Measurements from ENCODE around the gene TMEM74B.

Gene TMEM74B

DNA sequence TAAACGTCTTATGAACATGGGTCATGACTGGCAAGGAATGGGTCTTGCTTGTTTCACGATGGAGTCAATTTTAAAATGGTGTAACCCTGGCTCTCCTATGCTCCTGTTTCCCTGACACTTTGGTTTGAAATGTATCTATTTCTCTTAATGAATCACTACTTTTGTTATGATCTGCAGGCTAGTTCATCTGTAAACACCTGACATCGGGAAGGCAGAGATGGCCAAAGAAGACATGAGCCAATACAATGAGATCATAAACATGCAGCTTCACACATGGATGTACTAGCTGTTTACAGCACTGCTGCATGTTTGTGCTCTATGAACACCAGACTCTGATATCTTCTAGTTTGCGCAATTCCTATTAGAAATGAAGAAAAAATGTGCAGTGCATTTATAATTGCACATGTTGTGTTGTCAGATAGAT, 30.1 kb upstream of the TMEM74B start:
- H3K27ac ChIP-seq (ENCODE audit: low read length) = no peak overlapping the region
- peaks cover 5% of the 10 kb centered on the region for H3K4me1 ChIP-seq (ENCODE audit: control insufficient read depth, insufficient read depth, low read length)
- no peaks in the 10 kb centered on the region for H3K9me3 ChIP-seq (ENCODE audit: control insufficient read depth in 2 of 2, low read length in 2 of 2)
- H3K4me3 ChIP-seq (ENCODE audit: low read length in 2 of 2) = no peak overlapping the region
- no peaks in the 10 kb centered on the region for H3K36me3 ChIP-seq (ENCODE audit: control insufficient read depth in 2 of 2, insufficient read depth in 2 of 2, low read length in 2 of 2)
- H3K27me3 ChIP-seq (ENCODE audit: control insufficient read depth in 1 of 2, insufficient read depth in 2 of 2, low read length in 2 of 2) = peaks cover 4 to 18% of the 10 kb centered on the region in 2 donors
- H3K9ac ChIP-seq (ENCODE audit: low read length in 2 of 2) = no peak overlapping the region

DNA sequence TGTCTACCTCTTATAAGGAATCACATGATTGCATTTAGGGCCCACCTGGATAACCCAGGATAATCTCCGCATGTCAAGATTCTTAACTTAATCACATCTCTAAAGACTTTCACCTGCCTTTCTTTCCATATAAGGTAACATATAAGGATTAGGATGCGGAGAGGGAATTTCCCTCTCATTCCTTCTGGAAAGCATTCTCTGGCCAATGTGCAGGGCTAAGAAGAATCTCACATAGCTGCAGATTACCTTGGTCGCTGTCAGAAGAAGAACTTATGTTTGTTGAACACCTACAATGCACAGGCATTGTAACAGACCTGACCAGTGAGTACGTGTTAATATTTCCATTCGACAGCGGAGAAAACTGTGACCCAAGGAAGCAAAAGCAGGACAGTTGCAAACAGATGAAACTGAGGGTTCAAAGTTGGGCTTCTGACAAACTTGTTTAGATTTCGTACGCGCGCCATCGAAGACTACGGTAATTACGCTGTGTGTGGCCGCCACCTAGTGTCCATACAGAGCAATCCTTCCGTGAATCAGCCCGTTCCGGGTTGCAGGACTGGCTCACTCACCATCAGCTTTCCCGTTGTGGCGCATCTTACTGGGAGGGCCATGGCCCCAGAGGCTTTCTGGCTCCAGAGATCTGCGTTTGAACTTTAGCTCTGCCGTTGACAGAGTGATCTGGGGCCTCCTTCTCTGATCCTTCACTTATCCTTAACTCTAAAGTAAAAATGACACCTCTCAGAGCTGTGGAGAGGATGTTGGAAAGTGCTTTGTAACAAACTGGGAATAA, 28.0 kb upstream of the TMEM74B start:
- Histone ChIP-seq H3K4me3 (ENCODE audit: low read length in 2 of 2) (peak overlapping the region in 1 of 2 donors; percentile 47), H3K4me1 (ENCODE audit: control insufficient read depth, insufficient read depth, low read length) (peaks cover 5% of the 10 kb centered on the region), H3K9ac (ENCODE audit: low read length in 2 of 2) (no peak overlapping the region), H3K27me3 (ENCODE audit: control insufficient read depth in 1 of 2, insufficient read depth in 2 of 2, low read length in 2 of 2) (peaks cover 4 to 20% of the 10 kb centered on the region in 2 donors), H3K9me3 (ENCODE audit: control insufficient read depth in 2 of 2, low read length in 2 of 2) (no peaks in the 10 kb centered on the region), H3K36me3 (ENCODE audit: control insufficient read depth in 2 of 2, insufficient read depth in 2 of 2, low read length in 2 of 2) (no peaks in the 10 kb centered on the region), H3K27ac (ENCODE audit: low read length) (no peak overlapping the region)

DNA sequence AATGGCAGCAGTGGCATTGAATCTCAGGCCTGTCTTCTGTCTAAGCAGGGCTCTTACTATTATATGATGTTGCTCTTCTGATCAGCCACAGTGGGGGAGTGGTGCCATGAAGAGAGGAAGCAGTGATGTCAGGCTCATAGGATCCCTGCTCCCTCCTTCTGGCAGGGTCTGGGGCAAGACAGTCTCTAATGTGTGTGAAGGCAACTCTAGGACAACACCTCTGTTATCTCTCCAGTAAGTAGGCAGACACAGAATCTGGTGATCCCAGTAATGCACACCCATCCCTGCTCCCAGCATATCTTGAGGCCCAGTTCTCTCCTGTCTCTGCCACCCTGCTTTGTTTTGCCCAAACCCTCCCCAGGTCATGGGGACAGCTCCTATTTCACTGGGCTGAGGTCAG, 27.2 kb upstream of the TMEM74B start:
- H3K9me3 ChIP-seq (ENCODE audit: control insufficient read depth in 2 of 2, low read length in 2 of 2) = no peaks in the 10 kb centered on the region
- H3K4me3 ChIP-seq (ENCODE audit: low read length in 2 of 2) = no peak overlapping the region
- no peaks in the 10 kb centered on the region for H3K36me3 ChIP-seq (ENCODE audit: control insufficient read depth in 2 of 2, insufficient read depth in 2 of 2, low read length in 2 of 2)
- H3K27ac ChIP-seq (ENCODE audit: low read length) = no peak overlapping the region
- H3K4me1 ChIP-seq (ENCODE audit: control insufficient read depth, insufficient read depth, low read length) = peaks cover 5% of the 10 kb centered on the region
- H3K27me3 ChIP-seq (ENCODE audit: control insufficient read depth in 1 of 2, insufficient read depth in 2 of 2, low read length in 2 of 2) = peaks cover 4 to 22% of the 10 kb centered on the region in 2 donors
- H3K9ac ChIP-seq (ENCODE audit: low read length in 2 of 2) = no peak overlapping the region

DNA sequence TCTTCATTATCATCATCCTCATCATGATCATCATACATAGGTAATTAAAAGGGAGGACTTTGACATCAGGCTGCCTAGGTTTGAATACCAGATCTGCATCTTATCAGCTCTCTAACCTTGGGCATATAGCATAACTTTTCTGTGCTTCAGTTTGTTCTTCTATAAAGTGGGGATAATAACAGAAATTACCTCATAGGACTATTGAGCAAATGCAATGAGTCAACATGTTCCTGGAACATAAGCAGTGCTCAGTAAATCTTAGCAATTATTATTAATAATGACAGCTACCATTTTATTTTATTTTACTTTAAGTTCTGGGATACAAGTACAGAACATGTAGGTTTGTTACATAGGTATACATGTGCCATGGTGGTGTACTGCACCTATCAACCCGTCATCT, 25.7 kb upstream of the TMEM74B start:
- Histone ChIP-seq H3K36me3 (ENCODE audit: control insufficient read depth in 2 of 2, insufficient read depth in 2 of 2, low read length in 2 of 2) (no peaks in the 10 kb centered on the region), H3K27ac (ENCODE audit: low read length) (no peak overlapping the region), H3K9ac (ENCODE audit: low read length in 2 of 2) (no peak overlapping the region), H3K4me3 (ENCODE audit: low read length in 2 of 2) (no peak overlapping the region), H3K27me3 (ENCODE audit: control insufficient read depth in 1 of 2, insufficient read depth in 2 of 2, low read length in 2 of 2) (peaks cover 4 to 18% of the 10 kb centered on the region in 2 donors), H3K4me1 (ENCODE audit: control insufficient read depth, insufficient read depth, low read length) (peaks cover 5% of the 10 kb centered on the region), H3K9me3 (ENCODE audit: control insufficient read depth in 2 of 2, low read length in 2 of 2) (no peaks in the 10 kb centered on the region)

DNA sequence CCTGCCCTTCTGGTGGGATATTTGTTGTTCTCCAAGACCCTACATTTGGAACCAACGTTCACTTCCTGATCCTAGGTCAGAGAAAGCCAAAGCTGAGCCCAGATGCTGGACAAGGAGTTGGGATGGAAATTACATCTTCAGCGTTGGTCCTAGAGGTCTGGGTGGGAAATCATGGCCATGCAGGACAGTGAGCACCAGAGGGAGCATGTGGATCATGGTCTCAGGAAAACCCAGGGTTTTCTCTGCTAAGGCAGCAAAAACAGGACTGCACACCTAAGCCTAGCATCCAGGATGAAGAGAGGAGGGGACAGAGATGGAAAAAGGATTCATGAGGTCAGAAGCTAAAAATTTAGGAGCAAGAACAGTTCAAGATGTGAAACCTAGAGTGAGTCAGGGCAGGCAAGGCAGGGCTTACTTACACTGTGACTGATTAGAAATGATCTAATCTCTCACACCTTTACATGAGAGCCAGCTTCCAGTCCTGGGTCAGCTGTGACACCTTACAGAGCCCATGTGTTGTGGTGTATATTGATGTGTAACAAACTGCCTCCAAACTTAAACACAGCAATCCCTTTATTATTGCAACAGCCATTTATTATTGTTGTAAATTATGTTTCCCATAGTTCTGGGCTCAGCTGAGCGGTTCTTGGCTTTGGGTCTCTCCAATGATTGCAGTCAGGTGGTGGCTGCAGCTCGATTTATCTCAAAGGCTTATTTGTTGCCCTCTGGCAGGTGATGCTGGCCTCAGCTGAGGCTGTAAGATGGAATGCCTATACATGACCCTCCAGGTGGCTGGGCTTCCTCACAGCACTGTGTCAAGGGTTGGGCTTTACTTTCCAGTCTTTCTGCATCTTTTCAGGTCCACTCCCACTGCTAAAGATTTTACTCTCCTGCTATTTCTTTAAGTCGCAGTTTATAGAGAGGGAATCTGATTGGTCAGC, 24.9 kb upstream of the TMEM74B start:
- no peak overlapping the region for H3K4me3 ChIP-seq (ENCODE audit: low read length in 2 of 2)
- H3K27me3 ChIP-seq (ENCODE audit: control insufficient read depth in 1 of 2, insufficient read depth in 2 of 2, low read length in 2 of 2) = peaks cover 0 to 18% of the 10 kb centered on the region in 2 donors
- H3K27ac ChIP-seq (ENCODE audit: low read length) = no peak overlapping the region
- no peaks in the 10 kb centered on the region for H3K36me3 ChIP-seq (ENCODE audit: control insufficient read depth in 2 of 2, insufficient read depth in 2 of 2, low read length in 2 of 2)
- no peak overlapping the region for H3K9ac ChIP-seq (ENCODE audit: low read length in 2 of 2)
- H3K4me1 ChIP-seq (ENCODE audit: control insufficient read depth, insufficient read depth, low read length) = peaks cover 5% of the 10 kb centered on the region
- no peaks in the 10 kb centered on the region for H3K9me3 ChIP-seq (ENCODE audit: control insufficient read depth in 2 of 2, low read length in 2 of 2)

DNA sequence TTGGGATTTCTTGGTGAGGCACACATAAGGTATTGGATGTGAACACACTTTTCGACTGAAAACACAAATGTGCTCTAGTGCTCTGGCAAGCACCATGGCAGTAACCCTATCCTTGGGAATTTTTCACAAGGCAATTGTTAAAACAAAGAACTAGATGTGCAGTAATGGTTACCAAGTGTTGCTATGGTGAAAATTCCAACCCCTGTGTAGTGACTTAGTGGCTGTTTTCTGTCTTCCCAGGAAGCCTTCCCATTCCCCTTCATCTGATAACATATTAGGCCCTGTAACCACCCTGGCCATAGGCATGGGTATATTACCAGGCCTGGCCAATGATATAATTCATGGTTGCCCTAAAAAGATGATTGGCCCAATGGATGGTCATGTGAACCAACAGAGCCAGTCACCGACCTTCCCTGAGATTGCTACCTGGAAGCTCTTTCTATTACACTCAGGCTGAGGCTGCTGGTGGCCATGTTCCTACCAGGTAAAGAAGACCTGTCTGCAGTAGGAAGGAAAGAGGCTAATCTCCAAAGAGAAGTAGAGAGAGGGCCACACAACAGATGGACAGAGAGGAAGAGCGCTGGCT, 22.6 kb upstream of the TMEM74B start:
- Histone ChIP-seq H3K36me3 (ENCODE audit: control insufficient read depth in 2 of 2, insufficient read depth in 2 of 2, low read length in 2 of 2) (no peaks in the 10 kb centered on the region), H3K27ac (ENCODE audit: low read length) (no peak overlapping the region), H3K27me3 (ENCODE audit: control insufficient read depth in 1 of 2, insufficient read depth in 2 of 2, low read length in 2 of 2) (peaks cover 0 to 20% of the 10 kb centered on the region in 2 donors), H3K4me1 (ENCODE audit: control insufficient read depth, insufficient read depth, low read length) (no peaks in the 10 kb centered on the region), H3K9me3 (ENCODE audit: control insufficient read depth in 2 of 2, low read length in 2 of 2) (no peaks in the 10 kb centered on the region), H3K9ac (ENCODE audit: low read length in 2 of 2) (no peak overlapping the region), H3K4me3 (ENCODE audit: low read length in 2 of 2) (no peak overlapping the region)

DNA sequence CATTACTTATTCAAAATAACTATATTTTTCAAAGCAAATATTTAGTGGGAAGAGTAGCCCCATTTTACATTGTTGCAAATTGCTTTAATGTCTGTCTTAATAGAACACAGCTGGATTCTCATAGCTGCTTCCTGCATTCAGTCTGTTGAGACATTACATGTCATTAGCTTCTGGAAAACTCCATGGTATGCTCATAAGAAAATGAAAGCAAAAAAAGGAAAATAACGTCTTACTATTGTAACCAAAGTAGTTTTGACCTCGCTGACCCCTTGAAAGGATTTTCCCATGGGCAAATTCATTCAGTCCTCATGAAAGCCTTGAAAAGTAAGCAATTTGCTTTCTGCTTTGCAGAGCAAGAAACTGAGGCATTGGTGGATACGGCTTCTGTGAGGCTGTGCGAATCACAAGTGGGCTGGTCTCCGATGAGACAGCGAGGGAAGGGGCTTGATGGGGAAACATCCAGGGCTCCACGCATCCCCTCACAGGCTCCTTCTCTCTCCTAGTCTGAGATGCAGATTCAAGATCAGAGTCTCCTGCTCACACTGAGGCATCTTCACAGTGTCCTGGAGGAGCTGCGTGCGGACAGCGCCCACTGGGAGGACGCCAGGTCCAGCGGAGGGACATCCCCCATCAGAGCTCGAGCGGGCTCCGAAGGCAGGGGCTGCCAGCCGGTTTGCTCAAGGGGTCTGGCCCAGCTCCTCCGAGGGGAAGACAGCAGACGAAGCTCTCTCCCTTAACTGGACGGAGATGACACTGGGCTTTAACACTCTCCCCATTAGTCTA, 21.8 kb upstream of the TMEM74B start:
- Histone ChIP-seq H3K27me3 (ENCODE audit: control insufficient read depth in 1 of 2, insufficient read depth in 2 of 2, low read length in 2 of 2) (peaks cover 0 to 14% of the 10 kb centered on the region in 2 donors), H3K36me3 (ENCODE audit: control insufficient read depth in 2 of 2, insufficient read depth in 2 of 2, low read length in 2 of 2) (no peaks in the 10 kb centered on the region), H3K9ac (ENCODE audit: low read length in 2 of 2) (no peak overlapping the region), H3K4me1 (ENCODE audit: control insufficient read depth, insufficient read depth, low read length) (no peaks in the 10 kb centered on the region), H3K27ac (ENCODE audit: low read length) (no peak overlapping the region), H3K9me3 (ENCODE audit: control insufficient read depth in 2 of 2, low read length in 2 of 2) (no peaks in the 10 kb centered on the region), H3K4me3 (ENCODE audit: low read length in 2 of 2) (no peak overlapping the region)

DNA sequence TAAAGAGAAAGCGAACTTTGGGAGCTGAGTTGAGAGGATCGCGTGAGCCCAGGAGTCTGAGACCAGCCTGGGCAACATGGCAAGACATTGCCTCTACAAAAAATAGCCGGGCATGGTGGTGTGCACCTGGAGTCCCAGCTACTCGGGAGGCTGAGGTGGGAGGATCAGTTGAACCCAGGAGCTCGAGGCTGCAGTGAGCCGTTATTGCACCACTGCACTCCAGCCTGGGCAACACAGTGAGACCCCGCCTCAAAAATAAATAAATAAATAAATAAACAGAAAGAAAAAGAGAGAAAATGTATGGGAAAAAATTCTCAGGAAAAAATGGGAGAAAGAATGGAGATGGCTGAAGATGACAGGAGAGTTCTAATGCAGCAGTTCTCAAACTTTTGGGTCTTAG, 21.0 kb upstream of the TMEM74B start:
- Histone ChIP-seq H3K9ac (ENCODE audit: low read length in 2 of 2) (no peak overlapping the region), H3K4me1 (ENCODE audit: control insufficient read depth, insufficient read depth, low read length) (no peaks in the 10 kb centered on the region), H3K27me3 (ENCODE audit: control insufficient read depth in 1 of 2, insufficient read depth in 2 of 2, low read length in 2 of 2) (peaks cover 0 to 11% of the 10 kb centered on the region in 2 donors), H3K4me3 (ENCODE audit: low read length in 2 of 2) (no peak overlapping the region), H3K36me3 (ENCODE audit: control insufficient read depth in 2 of 2, insufficient read depth in 2 of 2, low read length in 2 of 2) (no peaks in the 10 kb centered on the region), H3K27ac (ENCODE audit: low read length) (no peak overlapping the region), H3K9me3 (ENCODE audit: control insufficient read depth in 2 of 2, low read length in 2 of 2) (no peaks in the 10 kb centered on the region)

DNA sequence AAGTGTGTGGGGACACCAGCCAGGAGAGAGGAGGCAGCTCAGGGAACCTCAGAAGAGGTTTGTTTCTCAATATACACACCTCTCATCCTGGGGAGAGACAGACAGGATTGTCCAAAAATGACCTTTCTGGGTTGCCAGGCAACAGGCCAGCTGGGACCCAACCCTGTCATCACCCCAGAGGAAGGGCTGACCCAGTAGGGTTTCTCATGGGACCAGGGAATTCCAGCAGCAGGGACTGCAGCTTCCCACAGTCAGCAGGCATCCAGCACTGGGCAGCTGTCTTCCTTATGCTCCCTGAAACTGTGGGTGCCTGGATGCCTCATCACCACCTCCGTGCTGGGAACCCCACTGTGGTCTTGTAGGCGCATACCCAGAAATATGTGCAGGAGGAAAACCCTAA, 19.8 kb upstream of the TMEM74B start:
- no peaks in the 10 kb centered on the region for H3K36me3 ChIP-seq (ENCODE audit: control insufficient read depth in 2 of 2, insufficient read depth in 2 of 2, low read length in 2 of 2)
- H3K27ac ChIP-seq (ENCODE audit: low read length) = no peak overlapping the region
- peaks cover 0 to 11% of the 10 kb centered on the region in 2 donors for H3K27me3 ChIP-seq (ENCODE audit: control insufficient read depth in 1 of 2, insufficient read depth in 2 of 2, low read length in 2 of 2)
- H3K9me3 ChIP-seq (ENCODE audit: control insufficient read depth in 2 of 2, low read length in 2 of 2) = no peaks in the 10 kb centered on the region
- no peak overlapping the region for H3K4me3 ChIP-seq (ENCODE audit: low read length in 2 of 2)
- no peaks in the 10 kb centered on the region for H3K4me1 ChIP-seq (ENCODE audit: control insufficient read depth, insufficient read depth, low read length)
- no peak overlapping the region for H3K9ac ChIP-seq (ENCODE audit: low read length in 2 of 2)

DNA sequence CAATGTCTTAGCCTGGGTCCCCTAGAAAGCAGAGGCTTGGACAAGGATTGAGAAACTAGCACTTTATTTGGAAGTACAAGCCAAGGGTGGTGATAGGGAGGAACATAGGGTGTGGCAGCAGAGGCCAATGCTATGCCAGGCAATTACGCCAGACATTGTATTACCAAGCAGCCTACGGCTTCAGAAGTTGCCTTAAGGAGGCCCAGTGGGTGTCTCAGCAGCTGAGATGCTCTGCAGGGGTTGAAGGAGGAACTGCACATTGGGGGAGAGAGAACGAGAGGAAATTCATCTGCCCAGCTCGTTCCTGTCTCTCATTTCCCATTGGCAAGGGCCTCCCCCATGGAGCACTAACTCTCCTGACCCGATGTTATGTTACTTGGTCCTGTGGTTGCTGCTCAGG, 19.3 kb upstream of the TMEM74B start:
- peaks cover 0 to 9% of the 10 kb centered on the region in 2 donors for H3K27me3 ChIP-seq (ENCODE audit: control insufficient read depth in 1 of 2, insufficient read depth in 2 of 2, low read length in 2 of 2)
- H3K9me3 ChIP-seq (ENCODE audit: control insufficient read depth in 2 of 2, low read length in 2 of 2) = no peaks in the 10 kb centered on the region
- H3K36me3 ChIP-seq (ENCODE audit: control insufficient read depth in 2 of 2, insufficient read depth in 2 of 2, low read length in 2 of 2) = no peaks in the 10 kb centered on the region
- H3K4me1 ChIP-seq (ENCODE audit: control insufficient read depth, insufficient read depth, low read length) = no peaks in the 10 kb centered on the region
- H3K9ac ChIP-seq (ENCODE audit: low read length in 2 of 2) = no peak overlapping the region
- H3K27ac ChIP-seq (ENCODE audit: low read length) = no peak overlapping the region
- no peak overlapping the region for H3K4me3 ChIP-seq (ENCODE audit: low read length in 2 of 2)
